H9 (cell line): ENCODE measurements around the gene DRD4. TPM values are rescaled to one million over a fixed set of nuclear protein-coding genes. Genes with fewer than 3 reads are reported as not detected.

ENCODE experiments used
- DNase-seq: peaks from one replicate; pipeline ENCODE4 v3.0.0-alpha.2; 2017
- H2AFZ ChIP-seq: one replicate; pipeline ENCODE4 v1.6.1; 2013; ENCODE audit warnings: mild to moderate bottlenecking, low read length, control low read depth, moderate library complexity
- H2AK5ac ChIP-seq: 2 replicates; pipeline ENCODE4 v1.6.1; 2013; ENCODE audit warnings: low read length, control low read depth, mixed read lengths; ENCODE audit not compliant: insufficient read length
- H2BK120ac ChIP-seq: one replicate; pipeline ENCODE4 v1.6.1; 2013; ENCODE audit warnings: low read depth, mild to moderate bottlenecking, low read length, control low read depth, inconsistent platforms; ENCODE audit not compliant: poor library complexity, severe bottlenecking
- H2BK12ac ChIP-seq: 2 replicates; pipeline ENCODE4 v1.6.1; 2013; ENCODE audit warnings: low read length, control low read depth, mixed read lengths, low read depth; ENCODE audit not compliant: insufficient read length
- H2BK15ac ChIP-seq: 2 replicates; pipeline ENCODE4 v1.6.1; 2013; ENCODE audit warnings: low read depth, low read length, control low read depth
- H2BK20ac ChIP-seq: one replicate; pipeline ENCODE4 v1.6.1; 2013; ENCODE audit warnings: low read depth, mild to moderate bottlenecking, low read length, control low read depth, inconsistent platforms; ENCODE audit not compliant: poor library complexity, severe bottlenecking
- H2BK5ac ChIP-seq: 2 replicates; pipeline ENCODE4 v1.6.1; 2013; ENCODE audit warnings: low read length, control low read depth, mixed read lengths; ENCODE audit not compliant: insufficient read length
- H3K14ac ChIP-seq: 2 replicates; pipeline ENCODE4 v1.6.1; 2013; ENCODE audit warnings: low read length, control low read depth; ENCODE audit not compliant: insufficient read depth
- H3K18ac ChIP-seq: 2 replicates; pipeline ENCODE4 v1.6.1; 2013; ENCODE audit warnings: low read depth, mild to moderate bottlenecking, mixed read lengths, low read length, control low read depth; ENCODE audit not compliant: insufficient read length
- H3K23ac ChIP-seq: 2 replicates; pipeline ENCODE4 v1.6.1; 2013; ENCODE audit warnings: low read length, control low read depth, mixed read lengths, low read depth; ENCODE audit not compliant: insufficient read length
- H3K23me2 ChIP-seq: 2 replicates; pipeline ENCODE4 v1.6.1; 2013; ENCODE audit warnings: low read depth, mild to moderate bottlenecking, mixed read lengths, low read length, control low read depth; ENCODE audit not compliant: insufficient read length, poor library complexity, severe bottlenecking
- H3K27ac ChIP-seq: 2 replicates; pipeline ENCODE4 v1.5.1; 2013; ENCODE audit warnings: low read length, control low read depth, mixed read lengths, low read depth; ENCODE audit not compliant: insufficient read length
- H3K27me3 ChIP-seq: 2 replicates; pipeline ENCODE4 v1.6.1; 2013; ENCODE audit warnings: low read length, control low read depth, inconsistent platforms; ENCODE audit not compliant: insufficient read depth
- H3K4ac ChIP-seq: 2 replicates; pipeline ENCODE4 v1.6.1; 2013; ENCODE audit warnings: low read depth, mild to moderate bottlenecking, control low read depth, inconsistent platforms, low read length, moderate library complexity
- H3K4me1 ChIP-seq: 2 replicates; pipeline ENCODE4 v1.6.1; 2013; ENCODE audit warnings: low read length, control low read depth, inconsistent platforms; ENCODE audit not compliant: insufficient read depth
- H3K4me2 ChIP-seq: 2 replicates; pipeline ENCODE4 v1.6.1; 2013; ENCODE audit warnings: low read length, control low read depth, mixed read lengths; ENCODE audit not compliant: insufficient read length, insufficient read depth
- H3K56ac ChIP-seq: 2 replicates; pipeline ENCODE4 v1.6.1; 2013; ENCODE audit warnings: low read depth, mild to moderate bottlenecking, mixed read lengths, low read length, control low read depth; ENCODE audit not compliant: insufficient read length
- H3K79me1 ChIP-seq: 2 replicates; pipeline ENCODE4 v1.6.1; 2013; ENCODE audit warnings: low read depth, mild to moderate bottlenecking, moderate library complexity, low read length, control low read depth, inconsistent platforms; ENCODE audit not compliant: insufficient read depth, poor library complexity, severe bottlenecking
- H3K79me2 ChIP-seq: 2 replicates; pipeline ENCODE4 v1.6.1; 2013; ENCODE audit warnings: low read length, control low read depth, inconsistent platforms; ENCODE audit not compliant: insufficient read depth
- H3K9ac ChIP-seq: 2 replicates; pipeline ENCODE4 v1.6.1; 2013; ENCODE audit warnings: low read length, control low read depth, mixed read lengths; ENCODE audit not compliant: insufficient read length; ENCODE audit errors: extremely low read depth
- H3K9me3 ChIP-seq: one replicate; pipeline ENCODE4 v1.6.1; 2013; ENCODE audit warnings: low read depth, low read length, inconsistent platforms; ENCODE audit not compliant: control insufficient read depth
- H3T11ph ChIP-seq: one replicate; pipeline ENCODE4 v1.6.1; 2013; ENCODE audit warnings: mild to moderate bottlenecking, low read length, control low read depth, inconsistent platforms
- H4K20me1 ChIP-seq: one replicate; pipeline ENCODE4 v1.6.1; 2013; ENCODE audit not compliant: control insufficient read depth, insufficient read length, insufficient read depth
- H4K5ac ChIP-seq: 2 replicates; pipeline ENCODE4 v1.6.1; 2013; ENCODE audit warnings: low read depth, mild to moderate bottlenecking, mixed read lengths, low read length, control low read depth; ENCODE audit not compliant: insufficient read length
- H4K8ac ChIP-seq: replicated peaks from 2 replicates; pipeline ENCODE4 v1.6.1; 2013; ENCODE audit warnings: low read length, control low read depth, mixed read lengths, low read depth; ENCODE audit not compliant: insufficient read length
- H4K91ac ChIP-seq: 2 replicates; pipeline ENCODE4 v1.6.1; 2013; ENCODE audit warnings: low read depth, mild to moderate bottlenecking, moderate library complexity, mixed read lengths, low read length, control low read depth; ENCODE audit not compliant: insufficient read length
- H3K27ac Mint-ChIP-seq, 3 experiments: 2 replicates in 2 of 3; 3 replicates in 1 of 3; pipeline ENCODE4 v1.8.0; 2020 to 2021; ENCODE audit warnings: mixed read lengths in 3 of 3, mild to moderate bottlenecking in 1 of 3, moderate library complexity in 1 of 3
- H3K27me3 Mint-ChIP-seq: 2 replicates; pipeline ENCODE4 v1.8.0; 2021; ENCODE audit warnings: low read depth, mild to moderate bottlenecking, moderate library complexity, mixed read lengths
- H3K36me3 Mint-ChIP-seq, 3 experiments: 2 replicates in 2 of 3; 3 replicates in 1 of 3; pipeline ENCODE4 v1.8.0; 2020 to 2021; ENCODE audit warnings: low read depth in 3 of 3, mixed read lengths in 3 of 3; ENCODE audit not compliant: insufficient read depth in 1 of 3
- H3K4me1 Mint-ChIP-seq, 2 experiments: 2 replicates each; pipeline ENCODE4 v1.8.0; 2020; ENCODE audit warnings: mixed read lengths in 2 of 2
- H3K4me3 Mint-ChIP-seq, 2 experiments: 2 replicates in 1 of 2; 3 replicates in 1 of 2; pipeline ENCODE4 v1.8.0; 2020 to 2021; ENCODE audit warnings: mild to moderate bottlenecking in 2 of 2, mixed read lengths in 2 of 2, moderate library complexity in 1 of 2
- H3K9me3 Mint-ChIP-seq, 2 experiments: 2 replicates in 1 of 2; 3 replicates in 1 of 2; pipeline ENCODE4 v1.8.0; 2020; ENCODE audit warnings: mild to moderate bottlenecking in 2 of 2, mixed read lengths in 2 of 2, moderate library complexity in 1 of 2
- CTCF ChIP-seq: fragments of 200-600 bp; sonication (generic); conservative IDR thresholded peaks from 3 replicates; pipeline ENCODE4 v1.8.0; 2021; ENCODE audit warnings: antibody characterized with exemption, mild to moderate bottlenecking
- WGBS: extraction: QIAGEN DNeasy Blood & Tissue Kit; methylation state at CpG from one replicate; pipeline ENCODE4 v1.1.7; 2013; ENCODE audit warnings: missing lambda C conversion rate, low lambda C conversion rate, mixed read lengths; ENCODE audit not compliant: insufficient read length; ENCODE audit errors: extremely low coverage; 5-methylcytosine and 5-hydroxymethylcytosine counted together
- total RNA-seq: library from RNA; stranded (reverse); gene quantifications from 2 replicates; pipeline ENCODE4 v1.2.1, GENCODE V29; 2021

The DRD4 gene
- total RNA-seq, 1 experiment from 2014 or later, result 6.8 TPM

- Histone ChIP-seq H3K14ac (no peak overlapping the region), H3K18ac (no peak overlapping the region), H2BK120ac (no peak overlapping the region), H3K27ac (no peak overlapping the region), H3K79me1 (peaks cover 3% of the 10 kb centered on the region), H3K79me2 (peaks cover 11% of the 10 kb centered on the region; the same call in 1 of the 2 replicates), H3K4me1 (peaks cover 6% of the 10 kb centered on the region; the same call in 1 of the 2 replicates), H3K23ac (no peak overlapping the region), H3K27me3 (no peaks in the 10 kb centered on the region), H4K91ac (no peak overlapping the region), H3K56ac (no peak overlapping the region), H3K23me2 (no peaks in the 10 kb centered on the region), H3K4ac (no peak overlapping the region), H2BK20ac (no peak overlapping the region), H3K9ac (no peak overlapping the region), H3K4me2 (no peak overlapping the region), H2AK5ac (no peak overlapping the region), H4K8ac (no peak overlapping the region), H2BK5ac (no peak overlapping the region), H3K9me3 (no peaks in the 10 kb centered on the region), H2AFZ (no peak overlapping the region), H4K20me1 (no peaks in the 10 kb centered on the region), H4K5ac (no peak overlapping the region), H2BK12ac (no peak overlapping the region), H3T11ph (no peak overlapping the region), H2BK15ac (no peak overlapping the region)
- H3K4me1 Mint-ChIP-seq, result peaks cover 29 to 34% of the 10 kb centered on the region in 2 experiments
- no peaks in the 10 kb centered on the region; a peak in 1 of 5 replicates for H3K9me3 Mint-ChIP-seq
- TF ChIP-seq CTCF, result no peak
- no CpG with 5 or more reads among the region's 9 CpGs for WGBS
- H3K27me3 Mint-ChIP-seq, result no peaks in the 10 kb centered on the region; the same call in 1 of the 2 replicates
- no peak for DNase-seq
- no peak overlapping the region for H3K27ac Mint-ChIP-seq
- H3K36me3 Mint-ChIP-seq, result peaks cover 46 to 69% (median 56%) of the 10 kb centered on the region in 3 experiments
- no peak overlapping the region for H3K4me3 Mint-ChIP-seq
Observed at GRCh38 chr11:688681-689080, 51.6 kb downstream of the DRD4 start.
